Activated naive CD8-positive, alpha-beta T cell treated with anti-CD3 and anti-CD28 coated beads, Interleukin-2, amount 50 U/mL, for 16 hours (primary cell): ENCODE data around the gene RAE1.
"Not testable (repeated sequence)": the region's sequence is repeated elsewhere in the genome, so short reads cannot be mapped to it uniquely, and the experiment has no call there.

ENCODE experiments used
- DNase-seq: peaks from one replicate; pipeline ENCODE4 v3.0.0-alpha.2; 2020; ENCODE audit warnings: low read depth, low spot score

The RAE1 gene

GRCh38 chr20:57414867-57415592, 64.0 kb downstream of the RAE1 start:
- no peak for DNase-seq

GRCh38 chr20:57415771-57416170, 64.7 kb downstream of the RAE1 start:
- DNase-seq: no peak

- DNase-seq: no peak
Observed at GRCh38 chr20:57416296-57417022, 65.4 kb downstream of the RAE1 start.

- no peak for DNase-seq
Observed at GRCh38 chr20:57417051-57417689, 66.1 kb downstream of the RAE1 start.

- no peak for DNase-seq
Observed at GRCh38 chr20:57417830-57418780, 67.0 kb downstream of the RAE1 start.

- DNase-seq: not testable (repeated sequence)
Observed at GRCh38 chr20:57419479-57419878, 68.4 kb downstream of the RAE1 start.

DNA sequence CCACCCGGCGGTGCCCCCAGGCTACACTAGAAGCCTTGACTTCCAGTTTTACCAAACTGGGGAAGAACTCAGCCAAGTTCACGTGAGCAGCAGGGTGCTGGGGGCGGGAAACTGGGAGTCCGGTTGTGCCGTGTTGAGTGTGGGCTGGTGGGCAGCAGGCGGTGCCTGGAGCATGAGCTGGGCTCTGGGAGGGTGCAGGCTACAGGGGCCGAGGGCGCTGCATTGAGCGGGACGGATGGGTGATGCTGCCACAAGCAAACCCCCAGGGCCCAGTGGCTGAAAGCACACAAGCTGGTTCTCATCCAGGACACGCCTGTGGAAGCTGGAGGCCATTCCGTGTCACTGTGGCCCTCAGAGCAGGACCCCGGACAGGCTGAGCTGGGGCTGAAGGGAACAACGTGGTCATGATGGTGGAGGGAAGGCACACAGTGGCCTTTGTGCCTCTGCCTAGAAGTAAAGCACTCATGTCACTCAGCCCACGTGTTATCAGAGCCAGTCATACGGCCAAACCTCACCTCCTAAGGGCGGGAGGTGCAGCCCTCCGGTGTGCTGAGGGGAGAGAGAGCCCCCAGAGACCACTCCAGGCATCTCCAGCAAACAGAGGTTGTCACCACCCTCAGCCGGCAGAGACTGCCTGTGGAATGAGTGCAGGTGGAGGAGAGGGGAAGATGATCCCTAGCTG, 69.7 kb downstream of the RAE1 start:
- DNase-seq: no peak

GRCh38 chr20:57421253-57422220, 70.5 kb downstream of the RAE1 start:
- no peak for DNase-seq

DNA sequence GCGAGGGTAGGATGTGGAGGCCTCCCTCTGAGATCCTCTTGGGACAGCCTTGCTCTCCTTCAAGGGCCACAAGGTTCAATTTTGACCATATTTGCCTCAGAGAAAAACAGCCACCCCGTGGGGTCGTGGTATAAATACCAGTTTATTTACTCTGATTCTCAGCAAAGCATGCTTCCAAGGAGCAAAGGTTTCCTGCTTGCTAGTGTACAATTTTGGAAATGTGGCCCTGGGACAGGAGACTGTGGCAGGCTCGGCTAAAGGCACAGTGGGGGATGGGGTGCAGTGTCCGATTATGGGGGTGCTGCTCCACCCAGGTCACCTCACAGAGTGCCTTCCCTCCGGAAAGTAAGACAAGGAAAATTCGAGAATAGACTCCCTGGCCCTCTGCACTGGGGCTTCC, 71.2 kb downstream of the RAE1 start:
- no peak for DNase-seq

DNA sequence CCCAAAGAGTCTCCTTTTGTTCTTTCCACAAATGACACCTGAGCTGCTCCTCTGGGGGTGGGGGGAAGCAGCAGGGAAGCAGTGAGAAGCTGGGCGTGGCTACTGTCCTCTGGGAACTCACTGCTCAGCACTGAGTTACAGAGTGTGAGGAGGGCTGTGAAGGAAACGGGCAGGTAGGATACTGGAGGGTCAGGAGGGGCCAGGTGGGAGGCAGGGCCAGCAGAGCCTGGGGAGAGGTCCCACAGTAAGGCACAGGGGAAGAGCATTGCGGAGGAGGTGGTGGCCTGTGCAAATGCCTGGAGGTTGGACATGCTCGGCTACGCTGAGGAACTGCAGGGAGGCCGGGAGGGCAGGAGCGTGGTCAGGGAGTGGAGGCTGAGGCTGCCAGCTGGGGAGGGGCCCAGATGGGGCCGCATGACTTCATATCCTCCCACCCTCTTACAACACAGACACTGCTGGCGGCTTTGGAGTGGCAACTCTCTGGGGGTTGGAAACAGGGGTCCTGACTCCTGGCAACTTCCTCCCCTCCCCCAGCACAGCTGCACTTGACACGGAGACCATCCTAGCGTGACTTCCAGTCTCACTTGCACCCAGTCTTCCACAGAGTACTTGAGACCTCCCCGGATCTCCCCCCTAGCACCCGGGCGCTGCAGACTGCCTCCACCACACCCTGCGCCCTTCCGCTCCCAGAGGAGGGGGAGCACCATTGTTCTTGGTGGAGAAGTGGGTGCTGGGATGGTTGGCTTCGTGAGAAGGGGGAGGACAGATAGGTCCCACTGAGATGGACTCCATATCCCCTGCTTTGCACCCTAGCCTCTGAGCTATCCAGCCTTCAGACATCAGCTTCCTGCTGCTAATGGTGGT, 74.3 kb downstream of the RAE1 start:
- no peak for DNase-seq

DNA sequence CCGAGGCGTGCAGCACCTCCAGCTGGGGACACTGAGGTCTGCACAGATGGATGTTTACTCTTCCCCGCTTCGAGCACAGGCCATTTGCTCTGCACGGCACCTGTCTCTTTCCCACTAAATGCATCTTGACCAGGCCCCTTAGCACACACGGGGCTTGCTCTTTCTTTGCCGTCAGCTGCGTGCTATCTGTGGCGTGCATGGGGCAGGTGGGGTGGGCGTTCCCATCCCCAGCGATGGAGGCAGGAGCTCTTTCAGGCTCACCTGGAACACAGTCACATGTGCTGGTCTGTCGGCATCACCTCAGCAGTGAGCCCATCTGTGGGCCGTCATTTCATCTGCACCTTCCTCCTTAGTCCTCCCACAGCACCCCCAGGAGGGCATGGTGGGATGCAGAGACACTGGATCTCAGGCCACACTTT, 75.2 kb downstream of the RAE1 start:
- no peak for DNase-seq

GRCh38 chr20:57426831-57427230, 75.8 kb downstream of the RAE1 start:
- DNase-seq: no peak

DNA sequence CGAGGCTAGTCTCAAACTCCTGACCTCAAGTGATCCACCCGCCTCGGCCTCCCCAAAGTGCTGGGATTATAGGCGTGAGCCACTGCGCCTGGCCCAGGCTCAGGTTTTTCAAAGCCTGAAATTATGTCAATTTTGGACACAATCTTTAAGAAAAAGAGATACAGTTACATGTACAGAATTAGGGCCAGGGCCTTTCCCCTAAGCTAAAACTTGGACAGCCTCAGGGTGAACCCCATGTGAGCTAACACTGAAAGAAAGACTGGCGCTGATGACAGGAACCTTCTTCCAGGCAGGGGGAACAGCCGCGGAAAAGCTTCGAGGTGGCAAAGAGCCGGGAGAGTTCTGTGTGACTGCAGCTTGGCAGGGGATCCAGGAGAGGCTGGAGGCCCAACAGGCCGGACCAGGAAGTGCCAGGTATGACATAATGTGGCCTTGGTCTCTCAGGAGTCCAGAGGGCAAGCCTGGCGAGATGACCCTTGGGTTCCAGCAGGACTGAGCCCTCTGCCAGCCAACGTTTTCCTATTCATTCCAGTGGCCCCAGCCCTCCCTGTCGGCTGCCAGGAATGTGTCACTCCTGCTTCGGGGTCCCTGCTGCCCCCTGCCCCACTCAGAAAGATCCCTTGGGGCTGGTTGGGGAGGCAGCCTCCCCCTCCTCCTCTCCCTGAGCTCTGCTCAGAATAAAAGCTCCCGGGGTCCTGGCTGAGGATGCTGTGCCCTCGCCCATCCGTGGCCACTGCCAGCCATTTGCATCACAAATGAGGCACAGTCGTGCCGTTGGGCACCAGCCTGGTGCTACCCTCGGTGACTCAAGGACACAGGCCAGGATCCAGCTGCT, 77.5 kb downstream of the RAE1 start:
- DNase-seq: no peak
